ENCODE measurements around the gene IL11RA. TPM values are rescaled to one million over a fixed set of nuclear protein-coding genes. Genes with fewer than 3 reads are reported as not detected.
A peak's percentile ranks its signal among the peaks of the same experiment; 100 is the strongest.

IL11RA gene
- total and polyA plus RNA-seq, 10 of the 15 experiments (the other 5 are each of a cell fraction or from before 2014, with no cell fraction given): 0.32 to 5.8 (median 2.2) TPM

- TF ChIP-seq CTCF (IDR thresholded peaks at IDR 0.05 in 2 of 3, conservative IDR thresholded peaks at IDR 0.05 in 1 of 3; ENCODE audit: control insufficient read depth in 2 of 3, extremely low read depth in 1 of 3, insufficient read depth in 1 of 3, low read depth in 3 of 3, low read length in 3 of 3): no peak
- peak; percentile 86; the same call in 1 of the 2 replicates for TF ChIP-seq LARP7 (IDR thresholded peaks at IDR 0.05)
- TF ChIP-seq NFYA (IDR thresholded peaks at IDR 0.05; ENCODE audit: borderline replicate concordance, low read depth, low read length): no peak
- TF ChIP-seq ATF2 (IDR thresholded peaks at IDR 0.05; ENCODE audit: low read length): no peak
- peak; percentile 49; the same call in 1 of the 2 replicates for TF ChIP-seq ELK1 (IDR thresholded peaks at IDR 0.05; ENCODE audit: low read depth, low read length)
- TF ChIP-seq ZNF24 (IDR thresholded peaks at IDR 0.05): 0 out of 2 replicates have a peak, but pooled peaks have one; percentile 33
- 0 out of 2 replicates have a peak, but pooled peaks have one; percentile 57 for TF ChIP-seq NR2F1 (conservative IDR thresholded peaks at IDR 0.05)
- TF ChIP-seq SMC3 (IDR thresholded peaks at IDR 0.05; ENCODE audit: borderline replicate concordance, low read length): no peak
- no peak for TF ChIP-seq NR2C2 (IDR thresholded peaks at IDR 0.05; ENCODE audit: borderline replicate concordance, control insufficient read depth, insufficient read length, low read depth)
- TF ChIP-seq SMAD5 (IDR thresholded peaks at IDR 0.05; ENCODE audit: low read depth): peak; percentile 56; the same call in 1 of the 2 replicates
- no peak for TF ChIP-seq TARDBP (IDR thresholded peaks at IDR 0.05; ENCODE audit: borderline replicate concordance)
- TF ChIP-seq BCL3 (IDR thresholded peaks at IDR 0.05; ENCODE audit: borderline replicate concordance, insufficient read depth, low read depth, low read length, poor library complexity, severe bottlenecking): no peak
- TF ChIP-seq ZBTB33 (IDR thresholded peaks at IDR 0.05): no peak
- no peak for TF ChIP-seq SPI1 (IDR thresholded peaks at IDR 0.05; ENCODE audit: borderline replicate concordance, insufficient read depth, low read depth, low read length)
- TF ChIP-seq TCF12 (IDR thresholded peaks at IDR 0.05; ENCODE audit: low read depth, low read length): 0 out of 2 replicates have a peak, but pooled peaks have one; percentile 10
- no peak for TF ChIP-seq MTA2 (IDR thresholded peaks at IDR 0.05; ENCODE audit: low read depth)
- TF ChIP-seq USF1 (IDR thresholded peaks at IDR 0.05; ENCODE audit: borderline replicate concordance, extremely low read length, insufficient read depth, low read depth, low read length): peak; percentile 76
- no peak for TF ChIP-seq RAD21 (IDR thresholded peaks at IDR 0.05; ENCODE audit: insufficient read depth, low read depth, low read length)
- TF ChIP-seq CBFB (IDR thresholded peaks at IDR 0.05; ENCODE audit: low read depth): no peak
- TF ChIP-seq SP1 (IDR thresholded peaks at IDR 0.05; ENCODE audit: low read depth, low read length): peak; percentile 88
Measured at GRCh38 chr9:34637356-34638137, 14.4 kb upstream of the IL11RA start, which contains the start of gene SIGMAR1 (continued).
